Neuronal stem cell (in vitro differentiated cells): ENCODE results near the gene DIAPH2.
A peak's percentile ranks its signal among the peaks of the same experiment; 100 is the strongest.

Source experiments
- DNase-seq: peaks from one replicate; pipeline ENCODE4 v3.0.0-alpha.2; 2013; ENCODE audit warnings: low spot score
- H2AFZ ChIP-seq: one replicate; pipeline ENCODE4 v1.6.1; 2013; ENCODE audit warnings: mild to moderate bottlenecking, low read length, inconsistent platforms
- H2AK5ac ChIP-seq: 2 replicates; pipeline ENCODE4 v1.6.1; 2013; ENCODE audit warnings: low read depth, mild to moderate bottlenecking, inconsistent platforms, low read length, moderate library complexity, mixed read lengths
- H2BK120ac ChIP-seq: 2 replicates; pipeline ENCODE4 v1.6.1; 2013; ENCODE audit warnings: low read depth, mild to moderate bottlenecking, inconsistent platforms, low read length, moderate library complexity, mixed read lengths
- H2BK12ac ChIP-seq: one replicate; pipeline ENCODE4 v1.6.1; 2013; ENCODE audit warnings: low read length, inconsistent platforms
- H2BK15ac ChIP-seq: 2 replicates; pipeline ENCODE4 v1.6.1; 2013; ENCODE audit warnings: mild to moderate bottlenecking, low read length, inconsistent platforms, mixed read lengths
- H2BK5ac ChIP-seq: one replicate; pipeline ENCODE4 v1.6.1; 2013; ENCODE audit warnings: inconsistent platforms, mild to moderate bottlenecking, low read length, moderate library complexity
- H3K14ac ChIP-seq: one replicate; pipeline ENCODE4 v1.6.1; 2013; ENCODE audit warnings: low read length, inconsistent platforms
- H3K18ac ChIP-seq: 2 replicates; pipeline ENCODE4 v1.6.1; 2013; ENCODE audit warnings: low read length, inconsistent platforms
- H3K23ac ChIP-seq: 2 replicates; pipeline ENCODE4 v1.6.1; 2013; ENCODE audit warnings: low read depth, mild to moderate bottlenecking, mixed read lengths, low read length, inconsistent platforms; ENCODE audit not compliant: poor library complexity
- H3K27ac ChIP-seq: replicated peaks from 3 replicates; pipeline ENCODE4 v1.5.1; 2013; ENCODE audit warnings: low read length, inconsistent platforms
- H3K27me3 ChIP-seq, 3 experiments: 2 replicates each; pipeline ENCODE4 v1.6.1; 2013; ENCODE audit warnings: low read length in 3 of 3, mild to moderate bottlenecking in 2 of 3, inconsistent platforms in 1 of 3, low read depth in 1 of 3, mixed read lengths in 1 of 3, moderate library complexity in 1 of 3; ENCODE audit not compliant: control insufficient read depth in 3 of 3, insufficient read depth in 3 of 3
- H3K36me3 ChIP-seq, 2 donors: replicated peaks in 1 of 2; 2 replicates each; pipeline ENCODE4 v1.6.1; 2013; ENCODE audit warnings: low read length in 2 of 2; ENCODE audit not compliant: control insufficient read depth in 2 of 2, insufficient read depth in 2 of 2
- H3K4ac ChIP-seq: 2 replicates; pipeline ENCODE4 v1.6.1; 2013; ENCODE audit warnings: inconsistent platforms, mild to moderate bottlenecking, low read length, moderate library complexity
- H3K4me1 ChIP-seq, 2 donors: 1 replicate in 1 of 2; 2 replicates in 1 of 2; pipeline ENCODE4 v1.6.1; 2013; ENCODE audit warnings: low read length in 2 of 2, low read depth in 1 of 2; ENCODE audit not compliant: control insufficient read depth in 2 of 2, insufficient read depth in 1 of 2
- H3K4me2 ChIP-seq: one replicate; pipeline ENCODE4 v1.6.1; 2013; ENCODE audit warnings: mild to moderate bottlenecking, low read length, inconsistent platforms; ENCODE audit not compliant: insufficient read depth, poor library complexity, severe bottlenecking
- H3K4me3 ChIP-seq, 2 donors: 2 replicates each; pipeline ENCODE4 v1.5.1; 2013; ENCODE audit warnings: low read length in 2 of 2, mild to moderate bottlenecking in 2 of 2, inconsistent platforms in 1 of 2, moderate library complexity in 1 of 2
- H3K79me1 ChIP-seq: one replicate; pipeline ENCODE4 v1.6.1; 2013; ENCODE audit warnings: low read depth, mild to moderate bottlenecking, inconsistent platforms, low read length, moderate library complexity
- H3K9ac ChIP-seq: one replicate; pipeline ENCODE4 v1.6.1; 2013; ENCODE audit warnings: mild to moderate bottlenecking, low read depth, low read length, inconsistent platforms; ENCODE audit not compliant: poor library complexity
- H3K9me3 ChIP-seq, 2 donors: replicated peaks in 1 of 2; 2 replicates each; pipeline versions ENCODE3 to v1.6.1; 2013; ENCODE audit warnings: low read length in 2 of 2, mild to moderate bottlenecking in 2 of 2, inconsistent platforms in 1 of 2, low read depth in 1 of 2, mixed read lengths in 1 of 2, moderate library complexity in 1 of 2; ENCODE audit not compliant: control insufficient read depth in 2 of 2, insufficient read depth in 1 of 2
- H4K8ac ChIP-seq: one replicate; pipeline ENCODE4 v1.6.1; 2013; ENCODE audit warnings: low read depth, mild to moderate bottlenecking, inconsistent platforms, low read length, moderate library complexity
- H4K91ac ChIP-seq: one replicate; pipeline ENCODE4 v1.6.1; 2013; ENCODE audit warnings: low read length, low read depth, mild to moderate bottlenecking, inconsistent platforms; ENCODE audit not compliant: poor library complexity
- WGBS, 2 donors: extraction: QIAGEN DNeasy Blood & Tissue Kit; methylation state at CpG; one replicate each; pipeline ENCODE4 v1.1.7; 2013; ENCODE audit warnings: missing lambda C conversion rate in 2 of 2, mixed read lengths in 1 of 2; ENCODE audit not compliant: insufficient read length in 2 of 2, insufficient replicate concordance in 1 of 2; ENCODE audit errors: extremely low coverage in 2 of 2; 5-methylcytosine and 5-hydroxymethylcytosine counted together

The DIAPH2 gene

GRCh38 chrX:97021680-97022079 is 337.0 kb downstream of the DIAPH2 start:
- no peak for DNase-seq

GRCh38 chrX:97026406-97026805 is 341.8 kb downstream of the DIAPH2 start:
- WGBS, 2 donors, result no CpG with 5 or more reads among the region's 2 CpGs
- no peak overlapping the region for H3K9ac ChIP-seq
- no peak overlapping the region for H4K91ac ChIP-seq
- no peak overlapping the region for H2BK120ac ChIP-seq
- H3K4me2 ChIP-seq, result no peak overlapping the region
- H2BK12ac ChIP-seq, result no peak overlapping the region
- no peak overlapping the region for H4K8ac ChIP-seq
- no peaks in the 10 kb centered on the region for H3K27me3 ChIP-seq
- H2BK15ac ChIP-seq, result no peak overlapping the region
- H3K4me1 ChIP-seq, result peaks cover 0 to 14% of the 10 kb centered on the region in 2 donors
- H2AK5ac ChIP-seq, result no peak overlapping the region
- no peak overlapping the region for H2AFZ ChIP-seq
- peak; percentile 8 for DNase-seq
- H3K9me3 ChIP-seq, result no peaks in the 10 kb centered on the region
- no peak overlapping the region for H3K23ac ChIP-seq
- no peak overlapping the region for H3K14ac ChIP-seq
- H2BK5ac ChIP-seq, result no peak overlapping the region
- H3K27ac ChIP-seq, result no peak overlapping the region
- no peaks in the 10 kb centered on the region for H3K79me1 ChIP-seq
- no peak overlapping the region for H3K4me3 ChIP-seq
- no peak overlapping the region for H3K18ac ChIP-seq
- H3K36me3 ChIP-seq, result no peaks in the 10 kb centered on the region
- no peak overlapping the region for H3K4ac ChIP-seq

More at GRCh38 chrX:97021680-97022079, 337.0 kb downstream of the DIAPH2 start:
- H2AK5ac ChIP-seq, result no peak overlapping the region
- no peaks in the 10 kb centered on the region for H3K79me1 ChIP-seq
- H2BK15ac ChIP-seq, result no peak overlapping the region
- H2BK12ac ChIP-seq, result no peak overlapping the region
- H3K9ac ChIP-seq, result no peak overlapping the region
- H3K4me2 ChIP-seq, result no peak overlapping the region
- no peak overlapping the region for H4K91ac ChIP-seq
- no peak overlapping the region for H3K4ac ChIP-seq
- no peak overlapping the region for H2BK120ac ChIP-seq
- no peak overlapping the region for H3K4me3 ChIP-seq
- no peak overlapping the region for H3K18ac ChIP-seq
- no peak overlapping the region for H2AFZ ChIP-seq
- WGBS, 2 donors, result no CpG with 5 or more reads among the region's 3 CpGs
- no peak overlapping the region for H3K23ac ChIP-seq
- no peaks in the 10 kb centered on the region for H3K36me3 ChIP-seq
- H3K4me1 ChIP-seq, result peaks cover 0 to 2% of the 10 kb centered on the region in 2 donors
- H3K27me3 ChIP-seq, result no peaks in the 10 kb centered on the region
- no peak overlapping the region for H3K14ac ChIP-seq
- no peaks in the 10 kb centered on the region for H3K9me3 ChIP-seq
- no peak overlapping the region for H4K8ac ChIP-seq
- no peak overlapping the region for H3K27ac ChIP-seq
- H2BK5ac ChIP-seq, result no peak overlapping the region

- H3K4me2 ChIP-seq, result no peak overlapping the region
- no peak overlapping the region for H3K27ac ChIP-seq
- H2AK5ac ChIP-seq, result no peak overlapping the region
- no peaks in the 10 kb centered on the region for H3K27me3 ChIP-seq
- no peak overlapping the region for H3K4me3 ChIP-seq
- peaks cover 0 to 14% of the 10 kb centered on the region in 2 donors for H3K4me1 ChIP-seq
- H2BK12ac ChIP-seq, result no peak overlapping the region
- no peak overlapping the region for H3K4ac ChIP-seq
- peak; percentile 60 for DNase-seq
- no peak overlapping the region for H3K23ac ChIP-seq
- no peak overlapping the region for H4K8ac ChIP-seq
- no peak overlapping the region for H3K9ac ChIP-seq
- WGBS, 2 donors, result no CpG with 5 or more reads among the region's 6 CpGs
- no peak overlapping the region for H2BK5ac ChIP-seq
- no peak overlapping the region for H3K18ac ChIP-seq
- no peak overlapping the region for H3K14ac ChIP-seq
- H4K91ac ChIP-seq, result no peak overlapping the region
- no peak overlapping the region for H2AFZ ChIP-seq
- H2BK15ac ChIP-seq, result no peak overlapping the region
- H2BK120ac ChIP-seq, result no peak overlapping the region
- H3K9me3 ChIP-seq, result no peaks in the 10 kb centered on the region
- no peaks in the 10 kb centered on the region for H3K79me1 ChIP-seq
- no peaks in the 10 kb centered on the region for H3K36me3 ChIP-seq
Measured at GRCh38 chrX:97027384-97027922, 342.8 kb downstream of the DIAPH2 start.

DNA sequence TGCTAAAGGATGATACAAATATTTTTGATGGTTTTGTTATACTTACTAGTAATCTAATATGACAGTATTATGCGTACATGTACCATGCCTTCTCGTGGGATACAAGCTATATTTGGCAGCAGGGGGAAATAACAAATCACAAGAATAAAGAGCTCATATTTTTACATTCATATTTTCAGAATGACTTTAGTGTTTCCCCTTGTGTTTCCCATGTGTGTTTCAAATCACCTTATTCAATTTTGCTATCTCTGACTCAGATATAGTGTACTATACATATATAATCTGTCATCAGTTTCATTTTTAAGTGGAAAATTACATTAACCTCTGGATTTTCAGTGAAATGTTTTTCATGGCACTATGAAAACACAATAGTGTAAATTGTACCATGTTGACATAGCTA is 345.8 kb downstream of the DIAPH2 start:
- no peak overlapping the region for H2BK12ac ChIP-seq
- no peak overlapping the region for H3K9ac ChIP-seq
- H2AFZ ChIP-seq, result no peak overlapping the region
- H3K27me3 ChIP-seq, result no peaks in the 10 kb centered on the region
- no peak overlapping the region for H3K14ac ChIP-seq
- H4K8ac ChIP-seq, result no peak overlapping the region
- H3K9me3 ChIP-seq, result no peaks in the 10 kb centered on the region
- no peaks in the 10 kb centered on the region for H3K79me1 ChIP-seq
- DNase-seq, result no peak
- no peak overlapping the region for H2BK120ac ChIP-seq
- no peak overlapping the region for H3K18ac ChIP-seq
- H3K4me1 ChIP-seq, result peaks cover 0 to 14% of the 10 kb centered on the region in 2 donors
- H2BK15ac ChIP-seq, result no peak overlapping the region
- no peak overlapping the region for H4K91ac ChIP-seq
- no peak overlapping the region for H3K4ac ChIP-seq
- no peaks in the 10 kb centered on the region for H3K36me3 ChIP-seq
- WGBS, 2 donors, result no CpG with 5 or more reads among the region's 2 CpGs
- no peak overlapping the region for H2BK5ac ChIP-seq
- no peak overlapping the region for H3K4me2 ChIP-seq
- no peak overlapping the region for H3K27ac ChIP-seq
- H2AK5ac ChIP-seq, result no peak overlapping the region
- no peak overlapping the region for H3K23ac ChIP-seq
- H3K4me3 ChIP-seq, result no peak overlapping the region
